Esophagus squamous epithelium (tissue), 5 donors: ENCODE results near the gene LSM4. TPM values are rescaled to one million over a fixed set of nuclear protein-coding genes. Genes with fewer than 3 reads are reported as not detected.
"Not testable (repeated sequence)": the region's sequence is repeated elsewhere in the genome, so short reads cannot be mapped to it uniquely, and the experiment has no call there.

ENCODE experiments used
- DNase-seq: peaks from one replicate; lab custom pipeline; 2025; lab: John Stamatoyannopoulos, UW
- H3K27ac ChIP-seq, 4 donors: fragments of 200-600 bp; sonication (generic); one replicate each; pipeline ENCODE4 v1.5.1; 2016 to 2019; ENCODE audit warnings: mild to moderate bottlenecking in 1 of 4
- H3K27me3 ChIP-seq, 4 donors: fragments of 200-600 bp; sonication (generic); 1 replicate in 3 of 4; 2 replicates in 1 of 4; pipeline versions ENCODE4 v1.5.1 to v1.6.0; 2017 to 2021; ENCODE audit warnings: antibody characterized with exemption in 1 of 4
- H3K36me3 ChIP-seq, 3 donors: fragments of 200-600 bp; sonication (generic); one replicate each; pipeline ENCODE4 v1.5.1; 2016 to 2019
- H3K4me1 ChIP-seq, 3 donors: fragments of 200-600 bp; sonication (generic); one replicate each; pipeline ENCODE4 v1.5.1; 2017 to 2019
- H3K4me3 ChIP-seq, 4 donors: fragments of 200-600 bp; sonication (generic); 1 replicate in 3 of 4; 2 replicates in 1 of 4; pipeline ENCODE4 v1.5.1; 2016 to 2019; ENCODE audit warnings: mild to moderate bottlenecking in 2 of 4, moderate library complexity in 1 of 4
- H3K9me3 ChIP-seq, 3 donors: fragments of 200-600 bp; sonication (generic); one replicate each; pipeline ENCODE4 v1.5.1; 2016 to 2019
- CTCF ChIP-seq, 6 experiments: fragments of 450-650 bp in 4 of 6; fragments of 200-600 bp in 2 of 6; sonication (generic) in 2 of 6; IDR thresholded peaks; one replicate each; pipeline ENCODE4 v1.5.1; 2016 to 2019; ENCODE audit warnings: antibody characterized with exemption in 6 of 6, mild to moderate bottlenecking in 4 of 6, moderate library complexity in 4 of 6
- POLR2A ChIP-seq, 4 donors: fragments of 450-650 bp; IDR thresholded peaks; one replicate each; pipeline ENCODE4 v1.6.1; 2017; ENCODE audit warnings: antibody characterized with exemption in 4 of 4, mild to moderate bottlenecking in 4 of 4, moderate library complexity in 3 of 4
- WGBS, 2 donors: methylation state at CpG; one replicate each; pipeline ENCODE4 v1.1.5; 2018; 5-methylcytosine and 5-hydroxymethylcytosine counted together
- intact Hi-C: fragments of 100-400 bp; cut with DNase I; formaldehyde crosslinking; loops from one replicate; pipeline ENCODE4 v1.15.0; 2022
- total RNA-seq, 4 donors: library from RNA; depleted of rRNA; stranded (reverse); fragments of >200 nt; gene quantifications; one replicate each; pipeline ENCODE4 v1.1.0, GENCODE V29; 2016
- donor health status: DM: yes; HTN: yes; CAD: no.

The LSM4 gene
- total RNA-seq, 4 donors from 2014 or later: 97.3 to 228 (median 137) TPM

GRCh38 chr19:18363787-18364186 lies 40.9 kb upstream of the LSM4 start:
- peaks cover 10 to 22% (median 19%) of the 10 kb centered on the region in 3 donors for H3K4me1 ChIP-seq
- DNase-seq: no peak
- no peak overlapping the region for H3K27ac ChIP-seq
- H3K27me3 ChIP-seq: no peaks in the 10 kb centered on the region
- no peak overlapping the region for H3K4me3 ChIP-seq
- no peak for TF ChIP-seq POLR2A (IDR thresholded peaks at IDR 0.05)
- no peak for TF ChIP-seq CTCF (IDR thresholded peaks at IDR 0.05)
- no peaks in the 10 kb centered on the region for H3K9me3 ChIP-seq
- intact Hi-C loops: no loop called here
- 77 to 93% methylated on average over 3 to 6 of the region's 6 CpGs for WGBS, 2 donors
- H3K36me3 ChIP-seq: peaks cover 0 to 42% (median 0%) of the 10 kb centered on the region in 3 donors

- WGBS, 2 donors: 91 to 93% methylated on average over 7 to 15 of the region's 17 CpGs
Observed at GRCh38 chr19:18362934-18363542, 40.2 kb upstream of the LSM4 start.

DNA sequence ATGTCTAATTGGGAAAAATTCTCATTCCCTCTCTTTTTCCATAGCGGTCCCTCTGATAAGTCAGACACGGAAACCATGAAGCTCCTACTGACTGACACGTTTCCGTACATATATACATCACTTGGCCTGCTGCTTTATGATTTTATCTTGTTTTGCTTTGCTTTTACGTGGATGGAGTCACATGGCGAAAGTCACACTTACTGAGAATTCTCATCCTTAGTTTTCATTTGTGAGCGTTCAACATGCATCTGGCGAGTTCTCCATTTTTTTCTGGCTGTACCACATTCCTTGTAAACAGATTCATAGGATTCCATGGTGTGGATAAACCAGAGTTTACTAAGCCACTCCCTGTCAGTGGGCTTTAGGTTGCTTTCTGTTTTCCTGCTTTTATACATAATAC lies 38.8 kb upstream of the LSM4 start:
- Histone ChIP-seq H3K9me3 (no peaks in the 10 kb centered on the region), H3K27me3 (no peaks in the 10 kb centered on the region), H3K36me3 (peaks cover 0 to 63% (median 0%) of the 10 kb centered on the region in 3 donors), H3K4me1 (peaks cover 10 to 22% (median 19%) of the 10 kb centered on the region in 3 donors), H3K4me3 (no peak overlapping the region), H3K27ac (no peak overlapping the region)
- 93 to 96% methylated on average over 8 of the region's 8 CpGs for WGBS, 2 donors
- intact Hi-C loops: no loop called here
- no peak for DNase-seq
- TF ChIP-seq POLR2A (IDR thresholded peaks at IDR 0.05): no peak
- TF ChIP-seq CTCF (IDR thresholded peaks at IDR 0.05): no peak

More at GRCh38 chr19:18362934-18363542, 40.2 kb upstream of the LSM4 start:
- TF ChIP-seq POLR2A (IDR thresholded peaks at IDR 0.05): no peak
- TF ChIP-seq CTCF (IDR thresholded peaks at IDR 0.05): no peak
- no peak overlapping the region for H3K4me3 ChIP-seq
- H3K9me3 ChIP-seq: no peaks in the 10 kb centered on the region
- H3K36me3 ChIP-seq: peaks cover 0 to 49% (median 0%) of the 10 kb centered on the region in 3 donors
- no peak overlapping the region for H3K27ac ChIP-seq
- H3K4me1 ChIP-seq: peaks cover 10 to 22% (median 19%) of the 10 kb centered on the region in 3 donors
- H3K27me3 ChIP-seq: no peaks in the 10 kb centered on the region
- no peak for DNase-seq
- intact Hi-C loops: no loop called here

DNA sequence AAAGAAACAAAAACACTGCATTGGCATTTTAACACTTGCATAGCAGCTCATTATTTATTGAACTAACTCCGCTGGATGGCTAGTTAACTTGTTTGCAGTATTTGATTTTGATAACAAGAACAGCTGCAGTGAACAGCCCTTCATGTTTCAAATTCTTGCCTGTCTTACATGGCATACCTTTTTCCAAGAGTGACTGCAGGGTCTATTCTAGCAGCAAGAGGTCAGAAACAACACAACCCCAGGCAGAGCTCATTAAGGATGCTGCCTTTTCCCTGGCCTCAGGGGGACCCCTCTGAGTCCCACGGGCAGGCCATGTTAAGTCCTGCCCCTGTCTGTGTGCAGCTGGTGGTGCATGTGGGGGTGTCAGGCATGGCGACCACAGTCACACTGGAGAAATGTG lies 34.2 kb upstream of the LSM4 start:
- no peaks in the 10 kb centered on the region for H3K27me3 ChIP-seq
- peaks cover 0 to 67% (median 0%) of the 10 kb centered on the region in 3 donors for H3K36me3 ChIP-seq
- no peaks in the 10 kb centered on the region for H3K4me1 ChIP-seq
- 92 to 100% methylated on average over 2 of the region's 3 CpGs for WGBS, 2 donors
- no peak for DNase-seq
- no peak overlapping the region for H3K27ac ChIP-seq
- TF ChIP-seq POLR2A (IDR thresholded peaks at IDR 0.05) (no peak), CTCF (IDR thresholded peaks at IDR 0.05) (no peak)
- H3K4me3 ChIP-seq: no peak overlapping the region
- intact Hi-C loops: no loop called here
- H3K9me3 ChIP-seq: no peaks in the 10 kb centered on the region

DNA sequence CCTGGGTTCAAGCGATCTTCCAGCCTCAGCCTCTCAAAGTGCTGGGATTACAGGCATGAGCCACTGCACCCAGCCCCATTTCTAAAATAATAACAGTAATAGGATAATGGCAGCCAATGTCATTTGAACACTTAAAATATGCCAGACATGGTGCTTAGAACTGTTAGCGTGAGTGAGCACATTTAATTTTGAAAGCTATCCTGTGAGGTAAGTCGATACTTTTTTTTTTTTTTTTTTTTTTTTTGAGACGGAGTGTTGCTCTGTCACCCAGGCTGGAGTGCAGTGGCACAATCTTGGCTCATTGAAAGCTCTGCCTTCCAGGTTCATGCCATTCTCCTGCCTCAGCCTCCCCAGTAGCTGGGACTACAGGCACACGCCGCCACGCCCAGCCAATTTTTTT lies 31.9 kb upstream of the LSM4 start:
- H3K27ac ChIP-seq, DNase-seq, H3K27me3 ChIP-seq, H3K4me1 ChIP-seq, H3K9me3 ChIP-seq, H3K4me3 ChIP-seq: not testable (repeated sequence)
- peaks cover 0 to 47% (median 0%) of the 10 kb centered on the region in 3 donors for H3K36me3 ChIP-seq
- intact Hi-C loops: loop anchor here (5.0 kb wide), 1 partner anchor 58 kb away; no protein-coding TSS in a partner anchor
- 86 to 87% methylated on average over 4 to 7 of the region's 7 CpGs for WGBS, 2 donors
